H9 (cell line): ENCODE data around the gene INMT. TPM values are rescaled to one million over a fixed set of nuclear protein-coding genes. Genes with fewer than 3 reads are reported as not detected.

Experiments used
- DNase-seq: peaks from one replicate; pipeline ENCODE4 v3.0.0-alpha.2; 2017
- H2AFZ ChIP-seq: one replicate; pipeline ENCODE4 v1.6.1; 2013; ENCODE audit warnings: mild to moderate bottlenecking, low read length, control low read depth, moderate library complexity
- H2AK5ac ChIP-seq: 2 replicates; pipeline ENCODE4 v1.6.1; 2013; ENCODE audit warnings: low read length, control low read depth, mixed read lengths; ENCODE audit not compliant: insufficient read length
- H2BK120ac ChIP-seq: one replicate; pipeline ENCODE4 v1.6.1; 2013; ENCODE audit warnings: low read depth, mild to moderate bottlenecking, low read length, control low read depth, inconsistent platforms; ENCODE audit not compliant: poor library complexity, severe bottlenecking
- H2BK12ac ChIP-seq: 2 replicates; pipeline ENCODE4 v1.6.1; 2013; ENCODE audit warnings: low read length, control low read depth, mixed read lengths, low read depth; ENCODE audit not compliant: insufficient read length
- H2BK15ac ChIP-seq: 2 replicates; pipeline ENCODE4 v1.6.1; 2013; ENCODE audit warnings: low read depth, low read length, control low read depth
- H2BK20ac ChIP-seq: one replicate; pipeline ENCODE4 v1.6.1; 2013; ENCODE audit warnings: low read depth, mild to moderate bottlenecking, low read length, control low read depth, inconsistent platforms; ENCODE audit not compliant: poor library complexity, severe bottlenecking
- H2BK5ac ChIP-seq: 2 replicates; pipeline ENCODE4 v1.6.1; 2013; ENCODE audit warnings: low read length, control low read depth, mixed read lengths; ENCODE audit not compliant: insufficient read length
- H3K14ac ChIP-seq: 2 replicates; pipeline ENCODE4 v1.6.1; 2013; ENCODE audit warnings: low read length, control low read depth; ENCODE audit not compliant: insufficient read depth
- H3K18ac ChIP-seq: 2 replicates; pipeline ENCODE4 v1.6.1; 2013; ENCODE audit warnings: low read depth, mild to moderate bottlenecking, mixed read lengths, low read length, control low read depth; ENCODE audit not compliant: insufficient read length
- H3K23ac ChIP-seq: 2 replicates; pipeline ENCODE4 v1.6.1; 2013; ENCODE audit warnings: low read length, control low read depth, mixed read lengths, low read depth; ENCODE audit not compliant: insufficient read length
- H3K23me2 ChIP-seq: 2 replicates; pipeline ENCODE4 v1.6.1; 2013; ENCODE audit warnings: low read depth, mild to moderate bottlenecking, mixed read lengths, low read length, control low read depth; ENCODE audit not compliant: insufficient read length, poor library complexity, severe bottlenecking
- H3K27ac ChIP-seq: 2 replicates; pipeline ENCODE4 v1.5.1; 2013; ENCODE audit warnings: low read length, control low read depth, mixed read lengths, low read depth; ENCODE audit not compliant: insufficient read length
- H3K27me3 ChIP-seq: 2 replicates; pipeline ENCODE4 v1.6.1; 2013; ENCODE audit warnings: low read length, control low read depth, inconsistent platforms; ENCODE audit not compliant: insufficient read depth
- H3K4ac ChIP-seq: 2 replicates; pipeline ENCODE4 v1.6.1; 2013; ENCODE audit warnings: low read depth, mild to moderate bottlenecking, control low read depth, inconsistent platforms, low read length, moderate library complexity
- H3K4me1 ChIP-seq: 2 replicates; pipeline ENCODE4 v1.6.1; 2013; ENCODE audit warnings: low read length, control low read depth, inconsistent platforms; ENCODE audit not compliant: insufficient read depth
- H3K4me2 ChIP-seq: 2 replicates; pipeline ENCODE4 v1.6.1; 2013; ENCODE audit warnings: low read length, control low read depth, mixed read lengths; ENCODE audit not compliant: insufficient read length, insufficient read depth
- H3K56ac ChIP-seq: 2 replicates; pipeline ENCODE4 v1.6.1; 2013; ENCODE audit warnings: low read depth, mild to moderate bottlenecking, mixed read lengths, low read length, control low read depth; ENCODE audit not compliant: insufficient read length
- H3K79me1 ChIP-seq: 2 replicates; pipeline ENCODE4 v1.6.1; 2013; ENCODE audit warnings: low read depth, mild to moderate bottlenecking, moderate library complexity, low read length, control low read depth, inconsistent platforms; ENCODE audit not compliant: insufficient read depth, poor library complexity, severe bottlenecking
- H3K79me2 ChIP-seq: 2 replicates; pipeline ENCODE4 v1.6.1; 2013; ENCODE audit warnings: low read length, control low read depth, inconsistent platforms; ENCODE audit not compliant: insufficient read depth
- H3K9ac ChIP-seq: 2 replicates; pipeline ENCODE4 v1.6.1; 2013; ENCODE audit warnings: low read length, control low read depth, mixed read lengths; ENCODE audit not compliant: insufficient read length; ENCODE audit errors: extremely low read depth
- H3K9me3 ChIP-seq: one replicate; pipeline ENCODE4 v1.6.1; 2013; ENCODE audit warnings: low read depth, low read length, inconsistent platforms; ENCODE audit not compliant: control insufficient read depth
- H3T11ph ChIP-seq: one replicate; pipeline ENCODE4 v1.6.1; 2013; ENCODE audit warnings: mild to moderate bottlenecking, low read length, control low read depth, inconsistent platforms
- H4K20me1 ChIP-seq: one replicate; pipeline ENCODE4 v1.6.1; 2013; ENCODE audit not compliant: control insufficient read depth, insufficient read length, insufficient read depth
- H4K5ac ChIP-seq: 2 replicates; pipeline ENCODE4 v1.6.1; 2013; ENCODE audit warnings: low read depth, mild to moderate bottlenecking, mixed read lengths, low read length, control low read depth; ENCODE audit not compliant: insufficient read length
- H4K8ac ChIP-seq: replicated peaks from 2 replicates; pipeline ENCODE4 v1.6.1; 2013; ENCODE audit warnings: low read length, control low read depth, mixed read lengths, low read depth; ENCODE audit not compliant: insufficient read length
- H4K91ac ChIP-seq: 2 replicates; pipeline ENCODE4 v1.6.1; 2013; ENCODE audit warnings: low read depth, mild to moderate bottlenecking, moderate library complexity, mixed read lengths, low read length, control low read depth; ENCODE audit not compliant: insufficient read length
- H3K27ac Mint-ChIP-seq, 3 experiments: 2 replicates in 2 of 3; 3 replicates in 1 of 3; pipeline ENCODE4 v1.8.0; 2020 to 2021; ENCODE audit warnings: mixed read lengths in 3 of 3, mild to moderate bottlenecking in 1 of 3, moderate library complexity in 1 of 3
- H3K27me3 Mint-ChIP-seq: 2 replicates; pipeline ENCODE4 v1.8.0; 2021; ENCODE audit warnings: low read depth, mild to moderate bottlenecking, moderate library complexity, mixed read lengths
- H3K36me3 Mint-ChIP-seq, 3 experiments: 2 replicates in 2 of 3; 3 replicates in 1 of 3; pipeline ENCODE4 v1.8.0; 2020 to 2021; ENCODE audit warnings: low read depth in 3 of 3, mixed read lengths in 3 of 3; ENCODE audit not compliant: insufficient read depth in 1 of 3
- H3K4me1 Mint-ChIP-seq, 2 experiments: 2 replicates each; pipeline ENCODE4 v1.8.0; 2020; ENCODE audit warnings: mixed read lengths in 2 of 2
- H3K4me3 Mint-ChIP-seq, 2 experiments: 2 replicates in 1 of 2; 3 replicates in 1 of 2; pipeline ENCODE4 v1.8.0; 2020 to 2021; ENCODE audit warnings: mild to moderate bottlenecking in 2 of 2, mixed read lengths in 2 of 2, moderate library complexity in 1 of 2
- H3K9me3 Mint-ChIP-seq, 2 experiments: 2 replicates in 1 of 2; 3 replicates in 1 of 2; pipeline ENCODE4 v1.8.0; 2020; ENCODE audit warnings: mild to moderate bottlenecking in 2 of 2, mixed read lengths in 2 of 2, moderate library complexity in 1 of 2
- WGBS: extraction: QIAGEN DNeasy Blood & Tissue Kit; methylation state at CpG from one replicate; pipeline ENCODE4 v1.1.7; 2013; ENCODE audit warnings: missing lambda C conversion rate, low lambda C conversion rate, mixed read lengths; ENCODE audit not compliant: insufficient read length; ENCODE audit errors: extremely low coverage; 5-methylcytosine and 5-hydroxymethylcytosine counted together
- total RNA-seq: library from RNA; stranded (reverse); gene quantifications from 2 replicates; pipeline ENCODE4 v1.2.1, GENCODE V29; 2021
- TF ChIP-seq, protein P1 (sequence below): fragments of 200-600 bp; sonication (generic); conservative IDR thresholded peaks from 3 replicates; pipeline ENCODE4 v1.8.0; 2021; ENCODE audit warnings: antibody characterized with exemption, mild to moderate bottlenecking

The INMT gene
- total RNA-seq, 1 experiment from 2014 or later = 0.70 TPM

DNA sequence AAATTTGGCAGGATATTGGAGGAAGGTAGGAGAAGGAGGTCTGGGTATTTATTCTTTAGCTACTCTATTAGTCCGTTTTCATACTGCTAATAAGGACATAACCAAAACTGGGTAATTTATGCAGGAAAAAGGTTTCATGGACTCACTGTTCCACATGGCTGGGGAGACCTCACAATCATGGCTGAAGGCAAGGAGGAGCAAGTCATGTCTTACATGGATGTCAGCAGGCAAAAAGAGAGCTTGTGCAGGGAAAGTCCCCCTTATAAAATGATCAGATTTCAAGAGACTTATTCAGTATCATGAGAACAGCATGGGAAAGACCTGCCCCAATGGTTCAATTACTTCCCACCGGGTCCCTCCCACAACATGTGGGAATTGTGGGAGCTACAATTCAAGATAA lies 1.9 kb upstream of the INMT start:
- DNase-seq = no peak
- H3K4me2 ChIP-seq = no peak overlapping the region
- no peak overlapping the region for H3K4ac ChIP-seq
- H4K5ac ChIP-seq = no peak overlapping the region
- H3K9me3 ChIP-seq = no peaks in the 10 kb centered on the region
- no peak overlapping the region for H3K27ac ChIP-seq
- Mint-ChIP-seq H3K36me3 (no peaks in the 10 kb centered on the region; a peak in 3 of 7 replicates), H3K9me3 (no peaks in the 10 kb centered on the region), H3K4me3 (no peak overlapping the region), H3K27me3 (peaks cover 1% of the 10 kb centered on the region; the same call in 1 of the 2 replicates), H3K4me1 (peaks cover 0 to 2% of the 10 kb centered on the region in 2 experiments; a peak in 2 of 4 replicates), H3K27ac (no peak overlapping the region)
- H3K23ac ChIP-seq = no peak overlapping the region
- H3K56ac ChIP-seq = no peak overlapping the region
- no peak overlapping the region for H3K14ac ChIP-seq
- H3T11ph ChIP-seq = no peak overlapping the region
- H3K79me2 ChIP-seq = no peaks in the 10 kb centered on the region
- H4K20me1 ChIP-seq = no peaks in the 10 kb centered on the region
- H2BK5ac ChIP-seq = no peak overlapping the region
- H3K79me1 ChIP-seq = no peaks in the 10 kb centered on the region
- no peak overlapping the region for H4K91ac ChIP-seq
- no peak overlapping the region for H3K9ac ChIP-seq
- no peak overlapping the region for H4K8ac ChIP-seq
- H3K4me1 ChIP-seq = no peaks in the 10 kb centered on the region
- H2BK15ac ChIP-seq = no peak overlapping the region
- no peaks in the 10 kb centered on the region for H3K27me3 ChIP-seq
- H2BK12ac ChIP-seq = no peak overlapping the region
- TF ChIP-seq, protein P1, sequence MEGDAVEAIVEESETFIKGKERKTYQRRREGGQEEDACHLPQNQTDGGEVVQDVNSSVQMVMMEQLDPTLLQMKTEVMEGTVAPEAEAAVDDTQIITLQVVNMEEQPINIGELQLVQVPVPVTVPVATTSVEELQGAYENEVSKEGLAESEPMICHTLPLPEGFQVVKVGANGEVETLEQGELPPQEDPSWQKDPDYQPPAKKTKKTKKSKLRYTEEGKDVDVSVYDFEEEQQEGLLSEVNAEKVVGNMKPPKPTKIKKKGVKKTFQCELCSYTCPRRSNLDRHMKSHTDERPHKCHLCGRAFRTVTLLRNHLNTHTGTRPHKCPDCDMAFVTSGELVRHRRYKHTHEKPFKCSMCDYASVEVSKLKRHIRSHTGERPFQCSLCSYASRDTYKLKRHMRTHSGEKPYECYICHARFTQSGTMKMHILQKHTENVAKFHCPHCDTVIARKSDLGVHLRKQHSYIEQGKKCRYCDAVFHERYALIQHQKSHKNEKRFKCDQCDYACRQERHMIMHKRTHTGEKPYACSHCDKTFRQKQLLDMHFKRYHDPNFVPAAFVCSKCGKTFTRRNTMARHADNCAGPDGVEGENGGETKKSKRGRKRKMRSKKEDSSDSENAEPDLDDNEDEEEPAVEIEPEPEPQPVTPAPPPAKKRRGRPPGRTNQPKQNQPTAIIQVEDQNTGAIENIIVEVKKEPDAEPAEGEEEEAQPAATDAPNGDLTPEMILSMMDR = no peak
- no peak overlapping the region for H2BK120ac ChIP-seq
- H2BK20ac ChIP-seq = no peak overlapping the region
- H3K23me2 ChIP-seq = no peaks in the 10 kb centered on the region
- H2AK5ac ChIP-seq = no peak overlapping the region
- WGBS = no CpG with 5 or more reads among the region's 2 CpGs
- H2AFZ ChIP-seq = no peak overlapping the region
- no peak overlapping the region for H3K18ac ChIP-seq
